Thyroid gland (tissue), 4 donors: ENCODE data around the gene STEAP4. TPM values are rescaled to one million over a fixed set of nuclear protein-coding genes. Genes with fewer than 3 reads are reported as not detected.
A peak's percentile ranks its signal among the peaks of the same experiment; 100 is the strongest.

Source experiments
- DNase-seq, 2 donors: peaks; one replicate each; pipeline ENCODE4 v3.0.0-alpha.2; 2019
- H3K27ac ChIP-seq, 3 donors: fragments of 200-600 bp; sonication (generic); 1 replicate in 2 of 3; 2 replicates in 1 of 3; pipeline ENCODE4 v1.5.1; 2016 to 2019; ENCODE audit warnings: mild to moderate bottlenecking in 1 of 3, moderate library complexity in 1 of 3
- H3K27me3 ChIP-seq: fragments of 200-600 bp; sonication (generic); one replicate; pipeline ENCODE4 v1.5.1; 2019
- H3K36me3 ChIP-seq, 2 donors: fragments of 200-600 bp; sonication (generic); one replicate each; pipeline ENCODE4 v1.5.1; 2016 to 2019
- H3K4me1 ChIP-seq, 2 donors: fragments of 200-600 bp; sonication (generic); one replicate each; pipeline ENCODE4 v1.5.1; 2017 to 2019
- H3K4me3 ChIP-seq, 3 donors: fragments of 200-600 bp; sonication (generic); replicated peaks in 1 of 3; 1 replicate in 2 of 3; 2 replicates in 1 of 3; pipeline ENCODE4 v1.5.1; 2016; ENCODE audit warnings: mild to moderate bottlenecking in 1 of 3
- H3K9me3 ChIP-seq: fragments of 200-600 bp; sonication (generic); one replicate; pipeline ENCODE4 v1.5.1; 2017
- POLR2A ChIP-seq, 2 donors: fragments of 450-650 bp; IDR thresholded peaks; one replicate each; pipeline ENCODE4 v1.6.1; 2017; ENCODE audit warnings: antibody characterized with exemption in 2 of 2, mild to moderate bottlenecking in 2 of 2, moderate library complexity in 1 of 2
- WGBS, 2 donors: methylation state at CpG; one replicate each; pipeline ENCODE4 v1.1.5; 2017; 5-methylcytosine and 5-hydroxymethylcytosine counted together
- intact Hi-C: fragments of 100-400 bp; cut with DNase I; formaldehyde crosslinking; loops from one replicate; pipeline ENCODE4 v1.15.1; 2023
- total RNA-seq, 4 donors: library from RNA; depleted of rRNA; stranded (reverse); fragments of >200 nt; gene quantifications; one replicate each; pipeline ENCODE4 v1.2.3, GENCODE V29; 2016
- TF ChIP-seq, protein P1 (sequence below), 6 experiments: fragments of 200-600 bp in 3 of 6; fragments of 450-650 bp in 3 of 6; sonication (generic) in 3 of 6; IDR thresholded peaks; one replicate each; pipeline ENCODE4 v1.5.1; 2016 to 2019; ENCODE audit warnings: antibody characterized with exemption in 6 of 6, mild to moderate bottlenecking in 2 of 6, inconsistent platforms in 1 of 6, moderate library complexity in 1 of 6

The STEAP4 gene
- total RNA-seq, 4 donors from 2014 or later: 34.3 to 162 (median 61.8) TPM

DNA sequence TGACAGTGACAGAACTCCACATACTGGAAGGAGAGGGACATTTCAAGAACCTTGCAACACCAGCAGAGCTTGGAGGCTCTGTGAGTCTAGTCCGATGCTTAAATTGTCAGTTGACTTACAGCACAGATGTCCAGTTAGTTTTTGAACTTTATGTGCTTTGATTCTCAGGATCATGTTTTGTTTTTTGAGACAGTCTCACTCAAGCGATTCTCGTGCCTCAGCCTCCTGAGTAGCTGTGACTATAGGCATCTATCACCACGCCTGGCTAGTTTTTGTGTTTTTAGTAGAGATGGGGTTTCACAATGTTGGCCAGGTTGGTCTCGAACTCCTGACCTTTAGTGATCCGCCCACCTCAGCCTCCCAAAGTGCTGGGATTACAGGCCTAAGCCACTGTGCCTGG, 31.8 kb upstream of the STEAP4 start:
- H3K27ac ChIP-seq: peak overlapping the region in 2 of 3 donors; percentile 51 to 85
- H3K9me3 ChIP-seq: no peaks in the 10 kb centered on the region
- no peak for TF ChIP-seq POLR2A (IDR thresholded peaks at IDR 0.05)
- TF ChIP-seq, protein P1, sequence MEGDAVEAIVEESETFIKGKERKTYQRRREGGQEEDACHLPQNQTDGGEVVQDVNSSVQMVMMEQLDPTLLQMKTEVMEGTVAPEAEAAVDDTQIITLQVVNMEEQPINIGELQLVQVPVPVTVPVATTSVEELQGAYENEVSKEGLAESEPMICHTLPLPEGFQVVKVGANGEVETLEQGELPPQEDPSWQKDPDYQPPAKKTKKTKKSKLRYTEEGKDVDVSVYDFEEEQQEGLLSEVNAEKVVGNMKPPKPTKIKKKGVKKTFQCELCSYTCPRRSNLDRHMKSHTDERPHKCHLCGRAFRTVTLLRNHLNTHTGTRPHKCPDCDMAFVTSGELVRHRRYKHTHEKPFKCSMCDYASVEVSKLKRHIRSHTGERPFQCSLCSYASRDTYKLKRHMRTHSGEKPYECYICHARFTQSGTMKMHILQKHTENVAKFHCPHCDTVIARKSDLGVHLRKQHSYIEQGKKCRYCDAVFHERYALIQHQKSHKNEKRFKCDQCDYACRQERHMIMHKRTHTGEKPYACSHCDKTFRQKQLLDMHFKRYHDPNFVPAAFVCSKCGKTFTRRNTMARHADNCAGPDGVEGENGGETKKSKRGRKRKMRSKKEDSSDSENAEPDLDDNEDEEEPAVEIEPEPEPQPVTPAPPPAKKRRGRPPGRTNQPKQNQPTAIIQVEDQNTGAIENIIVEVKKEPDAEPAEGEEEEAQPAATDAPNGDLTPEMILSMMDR (IDR thresholded peaks at IDR 0.05): no peak
- no peak overlapping the region for H3K4me3 ChIP-seq
- no peaks in the 10 kb centered on the region for H3K27me3 ChIP-seq
- 57 to 60% methylated on average over 6 of the region's 6 CpGs for WGBS, 2 donors
- H3K36me3 ChIP-seq: no peaks in the 10 kb centered on the region
- DNase-seq: peak; percentile 13 to 15
- H3K4me1 ChIP-seq: peaks cover 8 to 14% of the 10 kb centered on the region in 2 donors
- intact Hi-C loops: no loop called here

DNA sequence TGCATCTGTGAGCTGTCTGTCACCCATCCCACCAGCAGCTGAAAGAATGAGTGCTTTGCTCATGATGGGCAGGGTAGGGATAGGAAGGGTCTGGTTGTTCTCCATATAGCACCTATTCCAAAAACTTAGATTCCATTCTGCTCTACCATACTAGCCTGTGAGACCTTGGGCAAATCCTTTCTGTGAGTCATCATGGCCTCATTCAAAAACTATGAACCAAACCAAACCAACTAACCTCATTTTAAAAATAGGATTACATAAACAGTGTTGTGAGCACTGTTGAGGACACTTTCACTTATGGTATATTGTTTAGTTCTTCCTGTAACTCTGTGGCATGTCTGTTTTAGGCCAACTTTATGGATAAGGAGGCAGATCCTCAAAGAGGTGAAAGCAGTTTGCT, 30.9 kb upstream of the STEAP4 start:
- no peak for DNase-seq
- no peaks in the 10 kb centered on the region for H3K36me3 ChIP-seq
- TF ChIP-seq POLR2A (IDR thresholded peaks at IDR 0.05): no peak
- TF ChIP-seq, protein P1 (IDR thresholded peaks at IDR 0.05): no peak
- H3K9me3 ChIP-seq: no peaks in the 10 kb centered on the region
- intact Hi-C loops: no loop called here
- H3K4me1 ChIP-seq: peaks cover 8 to 14% of the 10 kb centered on the region in 2 donors
- no peak overlapping the region for H3K4me3 ChIP-seq
- H3K27me3 ChIP-seq: no peaks in the 10 kb centered on the region
- peak overlapping the region in 1 of 3 donors; percentile 85 for H3K27ac ChIP-seq

DNA sequence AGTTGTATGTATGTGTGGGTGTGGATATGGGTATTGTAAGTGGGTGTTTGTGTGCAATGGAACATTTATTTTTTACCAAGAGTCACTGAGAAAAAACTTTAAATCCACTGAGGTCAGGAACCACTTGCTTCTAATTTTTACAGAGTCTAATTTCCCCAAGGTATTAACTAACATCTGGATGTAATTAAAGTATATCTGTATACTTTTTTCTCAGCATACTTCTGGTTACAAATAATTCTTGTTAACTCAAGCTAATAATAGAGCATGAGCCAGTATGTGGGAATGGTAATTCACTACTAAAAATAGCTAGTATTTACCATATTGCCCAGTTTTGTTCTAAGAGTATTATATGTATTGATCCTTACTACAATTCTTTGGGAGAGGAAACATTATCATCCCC, 24.6 kb upstream of the STEAP4 start:
- TF ChIP-seq, protein P1 (IDR thresholded peaks at IDR 0.05): no peak
- TF ChIP-seq POLR2A (IDR thresholded peaks at IDR 0.05): no peak
- DNase-seq: no peak

DNA sequence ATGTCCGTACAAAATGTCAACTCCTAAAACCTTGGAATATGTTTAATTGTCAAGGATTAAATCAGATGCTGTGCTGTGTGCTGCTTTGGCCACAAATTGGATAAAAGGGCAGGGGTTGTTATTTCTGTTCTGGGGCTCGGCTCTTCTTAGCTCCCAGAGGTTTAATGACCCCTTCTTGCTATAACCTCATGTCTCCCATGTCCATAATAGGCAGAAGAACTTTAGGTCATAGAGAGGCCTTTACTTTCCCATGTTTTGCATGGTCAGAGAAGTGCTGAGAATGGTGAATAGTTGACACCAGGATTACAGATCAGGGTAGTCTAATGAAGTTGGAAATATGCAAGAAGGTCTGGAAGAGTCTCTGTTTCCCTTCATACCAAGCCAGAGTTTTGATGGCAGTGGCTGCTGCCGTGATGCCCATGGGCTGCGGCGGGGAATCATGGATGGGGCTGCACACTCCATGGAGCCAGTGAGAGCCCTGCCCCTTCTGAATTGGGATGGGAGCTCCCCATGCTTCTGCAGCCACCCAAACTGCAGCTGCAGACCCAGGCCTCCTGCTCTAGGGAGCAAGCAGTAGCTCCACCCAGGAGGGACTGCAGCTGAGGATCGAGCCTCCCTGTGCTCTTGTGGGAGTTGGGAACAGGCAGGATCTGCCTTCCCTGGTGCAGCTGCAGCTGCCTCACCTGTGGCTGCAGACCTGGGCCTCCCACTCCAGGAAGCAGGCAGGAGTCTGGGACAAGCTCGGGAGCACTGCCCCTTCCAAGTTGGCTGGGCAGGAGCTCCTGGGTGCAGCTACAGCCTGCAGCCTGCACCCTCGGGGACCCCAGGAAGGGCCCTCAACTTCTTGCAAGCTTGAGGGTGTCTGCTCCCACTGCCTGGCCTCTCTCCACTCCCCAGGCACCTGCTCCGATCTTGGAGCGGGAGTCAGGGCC, 23.1 kb upstream of the STEAP4 start:
- no peaks in the 10 kb centered on the region for H3K4me1 ChIP-seq
- peak overlapping the region in 2 of 3 donors; percentile 22 to 30 for H3K27ac ChIP-seq
- H3K36me3 ChIP-seq: no peaks in the 10 kb centered on the region
- H3K27me3 ChIP-seq: no peaks in the 10 kb centered on the region
- no peak overlapping the region for H3K4me3 ChIP-seq
- intact Hi-C loops: no loop called here
- no peaks in the 10 kb centered on the region for H3K9me3 ChIP-seq
- 74 to 85% methylated on average over 6 to 10 of the region's 10 CpGs for WGBS, 2 donors
- no peak for DNase-seq
- TF ChIP-seq, protein P1 (IDR thresholded peaks at IDR 0.05): no peak
- no peak for TF ChIP-seq POLR2A (IDR thresholded peaks at IDR 0.05)

More for the DNA sequence above, 24.6 kb upstream of the STEAP4 start:
- H3K9me3 ChIP-seq: no peaks in the 10 kb centered on the region
- no peaks in the 10 kb centered on the region for H3K4me1 ChIP-seq
- no peak overlapping the region for H3K4me3 ChIP-seq
- intact Hi-C loops: no loop called here
- no peaks in the 10 kb centered on the region for H3K27me3 ChIP-seq
- no peak overlapping the region for H3K27ac ChIP-seq
- H3K36me3 ChIP-seq: no peaks in the 10 kb centered on the region

DNA sequence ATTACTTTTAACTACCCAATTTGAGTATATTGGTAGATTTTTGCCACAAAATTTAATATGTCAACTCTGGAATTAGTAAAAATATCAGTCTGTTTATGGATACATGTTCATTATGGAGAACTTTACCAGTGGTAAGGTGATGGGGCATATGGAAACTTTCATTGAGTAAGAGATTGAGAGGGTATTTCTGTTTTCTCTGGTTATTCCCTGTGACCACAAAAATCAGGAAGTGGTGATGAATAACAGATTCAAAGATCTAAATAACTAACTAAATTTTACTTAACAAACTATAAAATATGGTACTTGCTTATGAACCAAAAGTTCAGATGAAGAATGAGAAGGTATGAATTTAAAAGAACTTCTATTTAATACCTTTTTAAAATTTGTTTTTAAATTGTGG, 22.1 kb upstream of the STEAP4 start:
- H3K4me1 ChIP-seq: no peaks in the 10 kb centered on the region
- no peak for TF ChIP-seq POLR2A (IDR thresholded peaks at IDR 0.05)
- TF ChIP-seq, protein P1 (IDR thresholded peaks at IDR 0.05): no peak
- intact Hi-C loops: no loop called here

More for the DNA sequence above, 22.1 kb upstream of the STEAP4 start:
- no peaks in the 10 kb centered on the region for H3K27me3 ChIP-seq
- no peak overlapping the region for H3K4me3 ChIP-seq
- H3K27ac ChIP-seq: no peak overlapping the region
- DNase-seq: no peak
- H3K36me3 ChIP-seq: no peaks in the 10 kb centered on the region
- no peaks in the 10 kb centered on the region for H3K9me3 ChIP-seq
